Measurements from ENCODE around the gene GDNF.

The GDNF gene

GRCh38 chr5:37777432-37778130 lies 62.3 kb downstream of the GDNF start:
- no peak for DNase-seq

- DNase-seq: no peak
Observed at GRCh38 chr5:37776826-37777225, 63.0 kb downstream of the GDNF start.

DNA sequence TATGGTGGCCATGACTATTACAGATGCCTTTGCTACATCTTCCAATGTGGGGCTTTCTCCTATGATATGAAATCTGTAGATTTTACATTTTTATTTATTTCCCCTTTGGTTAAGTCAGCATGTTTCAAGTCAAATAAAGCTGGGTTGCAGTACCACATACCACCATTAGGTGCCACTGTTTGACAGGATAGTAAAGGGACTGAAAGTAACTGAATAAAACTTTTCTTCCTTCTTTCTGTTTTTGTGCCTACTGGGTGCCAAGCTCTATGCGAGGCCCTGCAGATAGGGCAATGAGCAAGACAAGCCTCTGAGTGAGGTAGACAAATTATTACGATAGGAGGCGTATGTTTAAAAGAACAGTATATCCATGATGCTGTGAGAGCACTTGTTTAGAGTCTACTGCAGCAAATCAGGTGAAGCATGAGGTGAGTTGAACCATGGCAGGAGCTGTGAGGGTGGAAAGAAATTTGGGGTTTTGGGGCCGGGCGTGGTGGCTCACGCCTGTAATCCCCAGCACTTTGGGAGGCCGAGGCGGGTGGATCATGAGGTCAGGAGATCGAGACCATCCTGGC lies 64.8 kb downstream of the GDNF start:
- DNase-seq: peak; percentile 32

- no peak for DNase-seq
Observed at GRCh38 chr5:37773809-37774208, 66.0 kb downstream of the GDNF start.

GRCh38 chr5:37772255-37772654 lies 67.6 kb downstream of the GDNF start:
- DNase-seq: no peak

GRCh38 chr5:37771731-37772130 lies 68.1 kb downstream of the GDNF start:
- no peak for DNase-seq

- no peak for DNase-seq
Observed at GRCh38 chr5:37771203-37771611, 68.6 kb downstream of the GDNF start.

- no peak for DNase-seq
Observed at GRCh38 chr5:37770786-37771185, 69.1 kb downstream of the GDNF start.

- no peak for DNase-seq
Observed at GRCh38 chr5:37769840-37770239, 70.0 kb downstream of the GDNF start.

DNA sequence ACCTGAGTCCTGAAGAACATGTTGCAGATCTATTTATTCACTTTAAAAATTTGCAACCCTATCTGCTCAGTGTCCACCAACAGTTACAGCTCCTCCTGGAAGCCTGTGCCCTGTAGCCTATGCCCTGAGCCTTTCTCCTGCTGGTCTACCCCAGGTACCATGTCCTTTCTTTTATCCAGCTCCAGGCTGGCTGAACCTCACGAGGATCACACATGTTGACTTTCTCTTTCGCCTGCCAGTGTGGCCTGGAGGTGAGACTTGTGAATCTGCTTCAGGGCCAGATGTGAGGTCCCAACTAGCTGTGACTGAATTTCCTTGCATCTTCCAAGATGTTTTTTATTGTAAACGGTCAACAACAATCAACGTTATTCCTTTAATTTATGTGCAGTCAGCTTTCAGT lies 70.7 kb downstream of the GDNF start:
- DNase-seq: no peak

DNA sequence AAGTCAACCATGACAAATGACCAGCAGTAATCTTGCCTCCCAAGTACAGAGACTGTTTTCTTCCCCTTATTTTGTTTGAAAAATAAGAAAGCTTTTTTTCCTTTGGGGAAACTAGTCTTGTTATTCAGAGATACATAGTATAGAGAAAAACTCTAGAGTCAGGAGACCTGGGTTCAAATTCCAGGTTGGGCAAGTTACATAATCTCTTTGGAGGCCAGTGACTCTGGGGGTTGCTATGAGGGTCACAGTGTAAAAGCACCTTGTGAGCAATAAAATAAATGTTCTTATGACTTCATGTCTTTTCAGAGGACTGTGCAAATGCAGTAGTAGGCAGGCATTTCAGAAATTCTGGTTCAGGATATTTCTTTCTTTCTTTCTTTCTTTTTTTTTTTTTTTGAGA lies 71.5 kb downstream of the GDNF start:
- no peak for DNase-seq

- DNase-seq: no peak
Observed at GRCh38 chr5:37767961-37768360, 71.9 kb downstream of the GDNF start.

- no peak for DNase-seq
Observed at GRCh38 chr5:37767251-37767650, 72.6 kb downstream of the GDNF start.

Measured in NCI-H69 (cell line).